WTC11 (cell line): ENCODE data around the gene RBM38. TPM values are rescaled to one million over a fixed set of nuclear protein-coding genes. Genes with fewer than 3 reads are reported as not detected.
A peak's percentile ranks its signal among the peaks of the same experiment; 100 is the strongest.

Experiments
- ATAC-seq: fragments of 200-7000 bp; cut with Tn5 transposase; 2 replicates; pipeline ENCODE4 v1.10.0; 2021; ENCODE audit warnings: mild to moderate bottlenecking, moderate library complexity
- CTCF ChIA-PET: fragments of 300-600 bp; sonication (Branson Sonifier 250); formaldehyde crosslinking; loops from one replicate; lab custom pipeline; 2021; ENCODE audit warnings: antibody characterized with exemption; lab: Charles Lee
- POLR2A ChIA-PET: fragments of 350-600 bp; sonication (Branson Sonifier 250); formaldehyde crosslinking; loops from one replicate; lab custom pipeline; 2021; ENCODE audit warnings: antibody characterized with exemption; lab: Charles Lee
- DNase-seq: peaks from one replicate; pipeline ENCODE4 v3.0.0; 2021; ENCODE audit warnings: low spot score
- H3K27ac Mint-ChIP-seq: 2 replicates; pipeline ENCODE4 v1.8.0; 2021; ENCODE audit warnings: mixed read lengths
- H3K27me3 Mint-ChIP-seq: 2 replicates; pipeline ENCODE4 v1.8.0; 2021; ENCODE audit warnings: low read depth, mild to moderate bottlenecking, moderate library complexity, mixed read lengths
- H3K36me3 Mint-ChIP-seq: 2 replicates; pipeline ENCODE4 v1.8.0; 2021; ENCODE audit warnings: mixed read lengths
- H3K4me1 Mint-ChIP-seq: 2 replicates; pipeline ENCODE4 v1.8.0; 2022; ENCODE audit warnings: mixed read lengths
- H3K4me3 Mint-ChIP-seq: 2 replicates; pipeline ENCODE4 v1.8.0; 2021; ENCODE audit warnings: mild to moderate bottlenecking, moderate library complexity, mixed read lengths
- H3K9me3 Mint-ChIP-seq: 2 replicates; pipeline ENCODE4 v1.8.0; 2021; ENCODE audit warnings: mixed read lengths
- ATF1 ChIP-seq: sonication (generic); formaldehyde crosslinking; IDR thresholded peaks from 2 replicates; pipeline ENCODE4 v1.8.1; 2023; ENCODE audit warnings: mild to moderate bottlenecking, moderate library complexity, missing genetic modification reagents
- CREB1 ChIP-seq: sonication (generic); formaldehyde crosslinking; IDR thresholded peaks from 2 replicates; pipeline ENCODE4 v1.8.0; 2023; ENCODE audit warnings: mild to moderate bottlenecking, missing genetic modification reagents
- CTCF ChIP-seq: fragments of 200-600 bp; IDR thresholded peaks from 2 replicates; pipeline ENCODE4 v1.8.0; 2022; ENCODE audit warnings: antibody characterized with exemption
- E2F4 ChIP-seq: sonication (generic); formaldehyde crosslinking; IDR thresholded peaks from 2 replicates; pipeline ENCODE4 v1.8.1; 2022; ENCODE audit warnings: low read depth, mild to moderate bottlenecking, moderate library complexity, missing genetic modification reagents, borderline replicate concordance
- GABPB1 ChIP-seq: sonication (generic); formaldehyde crosslinking; IDR thresholded peaks from 2 replicates; pipeline ENCODE4 v1.8.1; 2023; ENCODE audit warnings: mild to moderate bottlenecking, missing genetic modification reagents
- GTF2I ChIP-seq: fragments of 250-450 bp; sonication (Bioruptor Pico); conservative IDR thresholded peaks from 2 replicates; pipeline ENCODE4 v1.4.0; 2021; ENCODE audit warnings: mild to moderate bottlenecking
- IRF2 ChIP-seq: sonication (generic); formaldehyde crosslinking; IDR thresholded peaks from 2 replicates; pipeline ENCODE4 v1.8.0; 2022; ENCODE audit warnings: low read depth, missing genetic modification reagents, borderline replicate concordance
- MAX ChIP-seq: sonication (generic); formaldehyde crosslinking; IDR thresholded peaks from 2 replicates; pipeline ENCODE4 v1.8.0; 2022; ENCODE audit warnings: mild to moderate bottlenecking, missing genetic modification reagents
- MYBL2 ChIP-seq: sonication (generic); formaldehyde crosslinking; IDR thresholded peaks from 2 replicates; pipeline ENCODE4 v1.8.1; 2023; ENCODE audit warnings: mild to moderate bottlenecking, moderate library complexity, missing genetic modification reagents
- NR3C1 ChIP-seq: sonication (generic); formaldehyde crosslinking; conservative IDR thresholded peaks from 2 replicates; pipeline ENCODE4 v1.8.1; 2023; ENCODE audit warnings: low read depth, mild to moderate bottlenecking, missing genetic modification reagents
- TEAD1 ChIP-seq: sonication (generic); formaldehyde crosslinking; IDR thresholded peaks from 2 replicates; pipeline ENCODE4 v1.8.0; 2022; ENCODE audit warnings: mild to moderate bottlenecking, missing genetic modification reagents
- TEAD4 ChIP-seq: sonication (generic); formaldehyde crosslinking; IDR thresholded peaks from 2 replicates; pipeline ENCODE4 v1.8.0; 2022; ENCODE audit warnings: mild to moderate bottlenecking, missing genetic modification reagents
- ZMAT4 ChIP-seq: fragments of 250-450 bp; sonication (Bioruptor Pico); IDR thresholded peaks from 2 replicates; pipeline ENCODE4 v1.9.0; 2021; ENCODE audit warnings: mild to moderate bottlenecking
- ZNF263 ChIP-seq: sonication (generic); formaldehyde crosslinking; IDR thresholded peaks from 2 replicates; pipeline ENCODE4 v1.8.1; 2022; ENCODE audit warnings: low read depth, mild to moderate bottlenecking, moderate library complexity, missing genetic modification reagents
- total RNA-seq: library from RNA; stranded (reverse); gene quantifications from 3 replicates; pipeline ENCODE4 v1.2.3, GENCODE V29; 2021
- TF ChIP-seq, protein P1 (sequence below): fragments of 250-450 bp; sonication (Bioruptor Pico); IDR thresholded peaks from 2 replicates; pipeline ENCODE4 v1.9.0; 2021; ENCODE audit warnings: mild to moderate bottlenecking
- TF ChIP-seq, protein P2 (sequence below): sonication (generic); formaldehyde crosslinking; IDR thresholded peaks from 2 replicates; pipeline ENCODE4 v1.8.0; 2022; ENCODE audit warnings: missing genetic modification reagents
- TF ChIP-seq, protein P3 (sequence below): sonication (generic); formaldehyde crosslinking; IDR thresholded peaks from 2 replicates; pipeline ENCODE4 v1.8.0; 2022; ENCODE audit warnings: mild to moderate bottlenecking, missing genetic modification reagents
- TF ChIP-seq, protein P4 (sequence below): sonication (generic); formaldehyde crosslinking; IDR thresholded peaks from 2 replicates; pipeline ENCODE4 v1.8.1; 2022; ENCODE audit warnings: mild to moderate bottlenecking, missing genetic modification reagents, moderate library complexity, borderline replicate concordance
- TF ChIP-seq, protein P5 (sequence below): fragments of 250-450 bp; sonication (Bioruptor Pico); conservative IDR thresholded peaks from 2 replicates; pipeline ENCODE4 v1.9.0; 2021; ENCODE audit warnings: mild to moderate bottlenecking

RBM38 gene
- total RNA-seq, 1 experiment from 2014 or later = 69.0 TPM

DNA sequence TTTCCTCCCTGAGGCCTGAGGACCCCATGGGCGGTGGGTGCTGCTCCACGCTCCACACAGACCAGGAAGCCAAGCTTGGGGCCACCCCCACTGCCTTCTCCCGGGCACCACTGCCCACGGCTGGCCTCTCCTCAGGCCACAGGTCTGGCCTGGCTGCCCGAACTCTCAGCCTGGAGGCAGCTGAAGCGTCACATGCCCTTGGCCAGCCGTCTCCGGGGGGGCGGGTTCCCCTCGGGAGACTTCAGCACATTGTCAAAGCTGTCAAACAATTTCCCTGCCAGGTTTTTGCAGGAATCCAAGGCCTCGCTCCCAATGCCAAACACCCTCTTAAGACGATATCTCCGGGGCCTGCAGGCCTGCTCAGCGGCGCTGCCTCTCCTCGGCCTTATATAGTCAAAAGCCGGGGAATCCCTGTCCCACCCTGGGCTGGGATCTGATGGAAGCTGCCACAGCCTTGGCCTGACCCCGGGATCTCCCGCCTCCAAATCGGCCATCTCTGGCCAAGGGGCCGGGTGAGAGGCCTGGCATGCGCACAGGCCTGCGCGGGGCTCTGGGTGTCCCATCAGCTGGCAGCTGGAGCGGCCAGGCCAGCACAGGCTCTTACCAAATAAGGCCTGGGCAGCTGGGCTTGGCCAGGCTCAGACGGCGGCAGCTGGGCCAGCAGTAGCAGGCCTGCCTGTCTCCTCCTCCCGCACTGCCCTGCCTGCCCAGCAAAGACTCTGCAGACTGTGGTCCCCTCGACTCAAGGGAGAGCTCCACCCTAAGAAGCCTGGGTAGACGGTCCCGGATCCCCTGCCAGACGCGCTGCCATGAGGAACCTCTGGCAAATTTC is 49.7 kb downstream of the RBM38 start:
- CTCF ChIA-PET = interaction anchor here (1.1 kb wide), 1 partner anchor 58 kb away, joined by 4 read pairs; no protein-coding TSS in a partner anchor
- ATAC-seq = peak; percentile 68
- DNase-seq = peak; percentile 25
- H3K4me3 Mint-ChIP-seq = no peak overlapping the region
- TF ChIP-seq CTCF (no peak), NR3C1 (no peak), ZNF263 (no peak), TEAD4 (CRISPR knock-in tag) (no peak), MYBL2 (CRISPR knock-in tag) (no peak), ZMAT4 (CRISPR knock-in tag) (no peak), TEAD1 (CRISPR knock-in tag) (no peak), GABPB1 (no peak), IRF2 (no peak), GTF2I (CRISPR knock-in tag) (no peak), E2F4 (CRISPR knock-in tag) (no peak), CREB1 (CRISPR knock-in tag) (no peak), MAX (CRISPR knock-in tag) (no peak), ATF1 (CRISPR knock-in tag) (no peak)
- TF ChIP-seq, protein P1, sequence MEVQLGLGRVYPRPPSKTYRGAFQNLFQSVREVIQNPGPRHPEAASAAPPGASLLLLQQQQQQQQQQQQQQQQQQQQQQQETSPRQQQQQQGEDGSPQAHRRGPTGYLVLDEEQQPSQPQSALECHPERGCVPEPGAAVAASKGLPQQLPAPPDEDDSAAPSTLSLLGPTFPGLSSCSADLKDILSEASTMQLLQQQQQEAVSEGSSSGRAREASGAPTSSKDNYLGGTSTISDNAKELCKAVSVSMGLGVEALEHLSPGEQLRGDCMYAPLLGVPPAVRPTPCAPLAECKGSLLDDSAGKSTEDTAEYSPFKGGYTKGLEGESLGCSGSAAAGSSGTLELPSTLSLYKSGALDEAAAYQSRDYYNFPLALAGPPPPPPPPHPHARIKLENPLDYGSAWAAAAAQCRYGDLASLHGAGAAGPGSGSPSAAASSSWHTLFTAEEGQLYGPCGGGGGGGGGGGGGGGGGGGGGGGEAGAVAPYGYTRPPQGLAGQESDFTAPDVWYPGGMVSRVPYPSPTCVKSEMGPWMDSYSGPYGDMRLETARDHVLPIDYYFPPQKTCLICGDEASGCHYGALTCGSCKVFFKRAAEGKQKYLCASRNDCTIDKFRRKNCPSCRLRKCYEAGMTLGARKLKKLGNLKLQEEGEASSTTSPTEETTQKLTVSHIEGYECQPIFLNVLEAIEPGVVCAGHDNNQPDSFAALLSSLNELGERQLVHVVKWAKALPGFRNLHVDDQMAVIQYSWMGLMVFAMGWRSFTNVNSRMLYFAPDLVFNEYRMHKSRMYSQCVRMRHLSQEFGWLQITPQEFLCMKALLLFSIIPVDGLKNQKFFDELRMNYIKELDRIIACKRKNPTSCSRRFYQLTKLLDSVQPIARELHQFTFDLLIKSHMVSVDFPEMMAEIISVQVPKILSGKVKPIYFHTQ (CRISPR knock-in tag) = no peak
- TF ChIP-seq, protein P2, sequence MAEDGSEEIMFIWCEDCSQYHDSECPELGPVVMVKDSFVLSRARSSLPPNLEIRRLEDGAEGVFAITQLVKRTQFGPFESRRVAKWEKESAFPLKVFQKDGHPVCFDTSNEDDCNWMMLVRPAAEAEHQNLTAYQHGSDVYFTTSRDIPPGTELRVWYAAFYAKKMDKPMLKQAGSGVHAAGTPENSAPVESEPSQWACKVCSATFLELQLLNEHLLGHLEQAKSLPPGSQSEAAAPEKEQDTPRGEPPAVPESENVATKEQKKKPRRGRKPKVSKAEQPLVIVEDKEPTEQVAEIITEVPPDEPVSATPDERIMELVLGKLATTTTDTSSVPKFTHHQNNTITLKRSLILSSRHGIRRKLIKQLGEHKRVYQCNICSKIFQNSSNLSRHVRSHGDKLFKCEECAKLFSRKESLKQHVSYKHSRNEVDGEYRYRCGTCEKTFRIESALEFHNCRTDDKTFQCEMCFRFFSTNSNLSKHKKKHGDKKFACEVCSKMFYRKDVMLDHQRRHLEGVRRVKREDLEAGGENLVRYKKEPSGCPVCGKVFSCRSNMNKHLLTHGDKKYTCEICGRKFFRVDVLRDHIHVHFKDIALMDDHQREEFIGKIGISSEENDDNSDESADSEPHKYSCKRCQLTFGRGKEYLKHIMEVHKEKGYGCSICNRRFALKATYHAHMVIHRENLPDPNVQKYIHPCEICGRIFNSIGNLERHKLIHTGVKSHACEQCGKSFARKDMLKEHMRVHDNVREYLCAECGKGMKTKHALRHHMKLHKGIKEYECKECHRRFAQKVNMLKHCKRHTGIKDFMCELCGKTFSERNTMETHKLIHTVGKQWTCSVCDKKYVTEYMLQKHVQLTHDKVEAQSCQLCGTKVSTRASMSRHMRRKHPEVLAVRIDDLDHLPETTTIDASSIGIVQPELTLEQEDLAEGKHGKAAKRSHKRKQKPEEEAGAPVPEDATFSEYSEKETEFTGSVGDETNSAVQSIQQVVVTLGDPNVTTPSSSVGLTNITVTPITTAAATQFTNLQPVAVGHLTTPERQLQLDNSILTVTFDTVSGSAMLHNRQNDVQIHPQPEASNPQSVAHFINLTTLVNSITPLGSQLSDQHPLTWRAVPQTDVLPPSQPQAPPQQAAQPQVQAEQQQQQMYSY (CRISPR knock-in tag) = no peak
- TF ChIP-seq, protein P3, sequence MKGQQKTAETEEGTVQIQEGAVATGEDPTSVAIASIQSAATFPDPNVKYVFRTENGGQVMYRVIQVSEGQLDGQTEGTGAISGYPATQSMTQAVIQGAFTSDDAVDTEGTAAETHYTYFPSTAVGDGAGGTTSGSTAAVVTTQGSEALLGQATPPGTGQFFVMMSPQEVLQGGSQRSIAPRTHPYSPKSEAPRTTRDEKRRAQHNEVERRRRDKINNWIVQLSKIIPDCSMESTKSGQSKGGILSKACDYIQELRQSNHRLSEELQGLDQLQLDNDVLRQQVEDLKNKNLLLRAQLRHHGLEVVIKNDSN (CRISPR knock-in tag) = no peak
- TF ChIP-seq, protein P4, sequence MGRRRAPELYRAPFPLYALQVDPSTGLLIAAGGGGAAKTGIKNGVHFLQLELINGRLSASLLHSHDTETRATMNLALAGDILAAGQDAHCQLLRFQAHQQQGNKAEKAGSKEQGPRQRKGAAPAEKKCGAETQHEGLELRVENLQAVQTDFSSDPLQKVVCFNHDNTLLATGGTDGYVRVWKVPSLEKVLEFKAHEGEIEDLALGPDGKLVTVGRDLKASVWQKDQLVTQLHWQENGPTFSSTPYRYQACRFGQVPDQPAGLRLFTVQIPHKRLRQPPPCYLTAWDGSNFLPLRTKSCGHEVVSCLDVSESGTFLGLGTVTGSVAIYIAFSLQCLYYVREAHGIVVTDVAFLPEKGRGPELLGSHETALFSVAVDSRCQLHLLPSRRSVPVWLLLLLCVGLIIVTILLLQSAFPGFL (CRISPR knock-in tag) = no peak
- TF ChIP-seq, protein P5, sequence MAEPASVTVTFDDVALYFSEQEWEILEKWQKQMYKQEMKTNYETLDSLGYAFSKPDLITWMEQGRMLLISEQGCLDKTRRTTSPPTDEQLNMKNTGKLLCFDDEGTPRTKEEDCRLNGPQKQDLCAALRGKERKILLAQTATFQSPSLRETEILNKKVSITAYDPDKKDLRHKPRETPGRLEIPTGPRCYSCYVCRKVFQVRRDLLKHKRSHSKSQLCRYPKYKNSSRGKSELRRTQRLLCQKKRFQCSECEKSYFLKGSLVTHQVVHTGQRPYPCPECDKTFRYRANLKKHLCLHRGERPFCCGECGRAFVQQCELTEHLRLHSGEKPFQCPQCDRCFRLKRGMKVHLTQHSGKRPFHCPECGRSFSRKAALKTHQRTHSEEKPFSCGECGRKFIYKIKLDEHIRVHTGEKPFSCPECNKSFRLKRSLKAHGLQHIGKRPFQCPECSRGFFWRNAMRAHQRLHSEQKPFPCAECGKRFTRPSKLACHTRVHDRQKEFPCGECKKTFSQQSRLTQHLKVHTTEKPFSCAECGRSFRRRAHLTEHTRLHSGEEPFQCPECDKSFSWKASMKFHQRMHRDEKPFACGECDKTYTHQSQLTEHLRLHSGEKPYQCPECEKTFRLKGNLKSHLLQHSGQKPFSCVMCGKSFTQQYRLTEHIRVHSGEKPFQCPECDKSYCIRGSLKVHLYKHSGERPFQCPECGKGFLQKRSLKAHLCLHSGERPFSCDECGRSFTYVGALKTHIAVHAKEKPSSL (CRISPR knock-in tag) = no peak
- TF ChIP-seq, all 79 proteins: peak for 0
- POLR2A ChIA-PET = no interaction called here
- Mint-ChIP-seq H3K4me1 (peaks cover 2% of the 10 kb centered on the region; the same call in 1 of the 2 replicates), H3K27ac (no peak overlapping the region), H3K36me3 (peaks cover under 1% of the 10 kb centered on the region; the same call in 1 of the 2 replicates), H3K9me3 (peaks cover 5% of the 10 kb centered on the region; the same call in 1 of the 2 replicates), H3K27me3 (peaks cover 3% of the 10 kb centered on the region; the same call in 1 of the 2 replicates)
